Hepatocyte (in vitro differentiated cells): ENCODE data around the gene KCNE4.

Source experiments
- EZH2 ChIP-seq: fragments of 200-600 bp; sonication (generic); IDR thresholded peaks from 2 replicates; pipeline ENCODE4 v1.6.1; 2016; ENCODE audit warnings: antibody characterized with exemption, mild to moderate bottlenecking, borderline replicate concordance
- TF ChIP-seq, protein P1 (sequence below): fragments of 200-600 bp; sonication (generic); IDR thresholded peaks from 2 replicates; pipeline ENCODE4 v1.5.1; 2016; ENCODE audit warnings: antibody characterized with exemption, mild to moderate bottlenecking; ENCODE audit not compliant: poor library complexity

DNA sequence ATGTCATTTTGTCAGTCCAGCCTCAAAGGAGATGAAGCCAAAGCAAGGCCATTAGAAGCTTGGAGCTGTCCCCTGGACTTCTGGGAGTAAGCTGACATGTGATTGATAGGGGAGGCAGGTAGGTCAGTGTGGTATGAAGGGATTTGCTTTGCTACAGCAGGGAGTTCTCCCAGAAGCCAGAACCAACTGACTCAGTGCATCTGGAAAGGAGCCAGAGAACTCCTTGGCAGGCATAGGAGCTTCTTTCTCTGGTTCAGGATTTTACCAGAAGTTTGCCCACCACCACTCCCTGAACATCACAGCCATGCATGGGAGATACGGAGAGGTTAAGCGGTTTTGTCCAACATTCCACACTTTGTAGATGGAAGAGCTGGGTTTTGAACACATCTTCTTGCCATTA is 24.5 kb upstream of the KCNE4 start:
- TF ChIP-seq, protein P1, sequence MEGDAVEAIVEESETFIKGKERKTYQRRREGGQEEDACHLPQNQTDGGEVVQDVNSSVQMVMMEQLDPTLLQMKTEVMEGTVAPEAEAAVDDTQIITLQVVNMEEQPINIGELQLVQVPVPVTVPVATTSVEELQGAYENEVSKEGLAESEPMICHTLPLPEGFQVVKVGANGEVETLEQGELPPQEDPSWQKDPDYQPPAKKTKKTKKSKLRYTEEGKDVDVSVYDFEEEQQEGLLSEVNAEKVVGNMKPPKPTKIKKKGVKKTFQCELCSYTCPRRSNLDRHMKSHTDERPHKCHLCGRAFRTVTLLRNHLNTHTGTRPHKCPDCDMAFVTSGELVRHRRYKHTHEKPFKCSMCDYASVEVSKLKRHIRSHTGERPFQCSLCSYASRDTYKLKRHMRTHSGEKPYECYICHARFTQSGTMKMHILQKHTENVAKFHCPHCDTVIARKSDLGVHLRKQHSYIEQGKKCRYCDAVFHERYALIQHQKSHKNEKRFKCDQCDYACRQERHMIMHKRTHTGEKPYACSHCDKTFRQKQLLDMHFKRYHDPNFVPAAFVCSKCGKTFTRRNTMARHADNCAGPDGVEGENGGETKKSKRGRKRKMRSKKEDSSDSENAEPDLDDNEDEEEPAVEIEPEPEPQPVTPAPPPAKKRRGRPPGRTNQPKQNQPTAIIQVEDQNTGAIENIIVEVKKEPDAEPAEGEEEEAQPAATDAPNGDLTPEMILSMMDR: no peak
- TF ChIP-seq EZH2: no peak
